ENCODE data around the gene CLDN9. TPM values are rescaled to one million over a fixed set of nuclear protein-coding genes. Genes with fewer than 3 reads are reported as not detected.

The CLDN9 gene, protein sequence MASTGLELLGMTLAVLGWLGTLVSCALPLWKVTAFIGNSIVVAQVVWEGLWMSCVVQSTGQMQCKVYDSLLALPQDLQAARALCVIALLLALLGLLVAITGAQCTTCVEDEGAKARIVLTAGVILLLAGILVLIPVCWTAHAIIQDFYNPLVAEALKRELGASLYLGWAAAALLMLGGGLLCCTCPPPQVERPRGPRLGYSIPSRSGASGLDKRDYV
- polyA plus RNA-seq (2013, experiment 1 of 2), result not detected
- polyA plus RNA-seq (2013, experiment 2 of 2), result not detected

DNA sequence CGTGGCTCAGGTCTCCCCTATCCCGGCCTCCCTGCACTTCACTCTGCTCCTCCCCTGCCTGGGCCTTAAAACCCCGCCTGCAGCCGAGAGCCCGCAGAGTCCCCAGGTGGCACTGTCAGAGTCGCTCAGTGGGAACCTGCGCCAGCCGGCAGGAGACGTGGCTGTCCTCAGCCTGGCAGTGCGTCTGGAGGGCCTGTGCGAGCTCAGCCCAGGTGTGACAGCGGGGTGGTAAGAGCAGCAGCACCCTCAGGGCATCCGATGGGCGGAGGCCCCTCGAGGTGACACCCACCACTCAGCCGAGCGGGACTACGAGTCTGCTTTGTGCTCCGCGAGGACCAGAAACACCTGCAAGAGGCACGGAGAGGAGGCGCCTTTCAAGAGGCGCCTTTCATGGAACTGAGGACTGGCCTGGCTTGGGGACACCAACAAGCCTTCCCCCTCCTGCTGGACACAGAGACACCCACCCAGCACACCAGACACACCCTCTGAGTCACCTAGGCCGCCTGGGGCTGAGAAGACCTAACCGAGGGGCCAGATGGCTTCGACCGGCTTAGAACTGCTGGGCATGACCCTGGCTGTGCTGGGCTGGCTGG, at the start of gene CLDN9:
Gene CLDN9 (plus strand): TSS at position 96 of the 593 bp plus-strand sequence. CDS start 440 bp downstream, at position 536.
- Histone ChIP-seq H3K4me3 (ENCODE audit: extremely low read depth, insufficient read depth, low read length, poor library complexity, severe bottlenecking) (no peak within 1 kb of the TSS), H3K27ac (ENCODE audit: low read depth, low read length, severe bottlenecking) (no peak within 1 kb of the TSS)
- WGBS, 2 experiments (ENCODE audit: insufficient coverage in 2 of 2), result 35 to 40% methylated on average over 25 to 26 of the region's 27 CpGs

DNA sequence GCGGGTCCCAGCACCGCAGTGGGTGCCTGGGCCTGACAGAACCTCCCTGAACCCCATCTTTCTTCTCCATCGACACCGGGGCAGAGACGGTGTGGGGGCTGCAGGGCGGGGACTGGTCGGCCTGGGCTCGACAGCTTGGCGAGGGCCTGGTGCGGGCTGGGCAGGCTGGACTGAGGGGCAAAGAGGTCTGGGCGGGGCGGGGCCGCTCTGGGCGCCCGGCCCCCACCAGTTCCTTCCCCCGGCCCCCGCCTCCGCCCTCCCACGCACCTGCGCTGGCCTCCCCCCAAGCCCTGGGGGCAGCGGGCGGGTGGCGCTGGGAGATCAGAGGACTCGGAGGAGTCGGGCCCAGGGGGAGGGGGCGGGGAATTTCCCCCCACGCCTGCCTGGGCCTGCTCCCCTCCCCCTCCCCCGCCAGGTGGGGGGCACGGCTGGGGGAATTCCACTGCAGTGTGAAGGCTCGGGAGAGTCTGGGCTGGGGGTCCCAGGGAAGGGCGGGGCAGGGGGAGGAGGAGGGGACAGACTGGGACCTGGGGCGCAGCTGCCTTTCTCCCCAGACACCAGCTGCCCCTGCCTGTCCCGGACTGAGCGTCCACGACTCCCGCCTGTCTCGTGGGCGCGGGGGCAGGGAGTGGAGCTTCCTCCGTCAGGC, 49.5 kb upstream of the CLDN9 start:
- WGBS, 2 experiments (ENCODE audit: insufficient coverage in 2 of 2), result 0 to 3% methylated on average over 11 of the region's 40 CpGs

More for the DNA sequence above, at the start of gene CLDN9:
- Histone ChIP-seq H3K36me3 (ENCODE audit: control insufficient read depth, insufficient read depth, low read length) (no peaks in the 10 kb centered on the region), H3K4me1 (ENCODE audit: control insufficient read depth, insufficient read depth, low read length, poor library complexity, severe bottlenecking) (peaks cover 31% of the 10 kb centered on the region), H3K9me3 (ENCODE audit: control insufficient read depth, low read length) (no peaks in the 10 kb centered on the region)

DNA sequence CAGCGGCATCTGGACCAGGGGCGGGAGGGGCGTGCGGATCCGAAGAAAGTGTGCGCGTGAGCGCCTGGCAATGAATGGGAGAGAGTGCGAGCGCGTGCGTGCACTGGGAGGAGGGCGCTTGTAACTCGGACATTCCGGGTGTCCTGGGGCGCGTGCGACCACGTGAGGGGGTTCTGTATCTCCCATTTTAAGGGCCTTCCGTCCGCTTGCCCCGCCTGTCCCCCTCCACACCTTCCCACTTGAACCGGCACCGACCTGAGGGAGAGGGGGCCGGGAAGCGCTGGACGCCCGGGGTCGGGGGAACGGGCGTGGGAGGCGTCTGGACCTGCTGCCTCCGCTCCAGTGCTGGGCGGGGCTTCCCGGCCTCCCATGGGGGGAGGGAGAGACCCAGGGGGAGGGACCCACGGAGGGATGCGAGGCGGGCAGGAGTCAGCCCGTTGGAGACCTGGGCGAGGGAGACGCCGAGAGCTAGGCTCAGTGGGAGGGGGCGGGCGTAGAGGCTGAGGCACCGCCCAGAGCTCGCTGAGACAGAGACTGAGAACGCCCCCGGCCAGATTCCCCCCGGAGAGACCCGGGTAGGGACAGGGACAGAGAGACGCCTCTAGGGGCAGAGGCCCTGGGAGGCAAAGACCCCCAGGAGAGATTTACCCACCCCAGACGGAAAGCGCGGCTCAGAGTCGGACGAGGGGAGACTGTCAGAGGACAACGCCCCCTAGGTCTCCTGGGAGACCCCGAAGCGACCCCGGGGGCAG, 48.8 kb upstream of the CLDN9 start, which contains the start of gene KREMEN2:
Gene KREMEN2 (plus strand): TSS at position 553 of the 752 bp plus-strand sequence. CDS start 246 bp downstream, outside the sequence.
- peak within 1 kb of the TSS; percentile 39 for H3K4me3 ChIP-seq (ENCODE audit: extremely low read depth, insufficient read depth, low read length, poor library complexity, severe bottlenecking)
- peaks cover 3% of the 10 kb centered on the region for H3K4me1 ChIP-seq (ENCODE audit: control insufficient read depth, insufficient read depth, low read length, poor library complexity, severe bottlenecking)
- H3K36me3 ChIP-seq (ENCODE audit: control insufficient read depth, insufficient read depth, low read length), result no peaks in the 10 kb centered on the region
- no peak within 1 kb of the TSS for H3K27ac ChIP-seq (ENCODE audit: low read depth, low read length, severe bottlenecking)
- H3K9me3 ChIP-seq (ENCODE audit: control insufficient read depth, low read length), result no peaks in the 10 kb centered on the region
- 0 to 1% methylated on average over 34 to 42 of the region's 60 CpGs for WGBS, 2 experiments (ENCODE audit: insufficient coverage in 2 of 2)

More for the DNA sequence above, 49.5 kb upstream of the CLDN9 start:
- peaks cover 3% of the 10 kb centered on the region for H3K4me1 ChIP-seq (ENCODE audit: control insufficient read depth, insufficient read depth, low read length, poor library complexity, severe bottlenecking)
- peak overlapping the region; percentile 39 for H3K4me3 ChIP-seq (ENCODE audit: extremely low read depth, insufficient read depth, low read length, poor library complexity, severe bottlenecking)
- no peaks in the 10 kb centered on the region for H3K36me3 ChIP-seq (ENCODE audit: control insufficient read depth, insufficient read depth, low read length)
- H3K9me3 ChIP-seq (ENCODE audit: control insufficient read depth, low read length), result no peaks in the 10 kb centered on the region
- H3K27ac ChIP-seq (ENCODE audit: low read depth, low read length, severe bottlenecking), result no peak overlapping the region

DNA sequence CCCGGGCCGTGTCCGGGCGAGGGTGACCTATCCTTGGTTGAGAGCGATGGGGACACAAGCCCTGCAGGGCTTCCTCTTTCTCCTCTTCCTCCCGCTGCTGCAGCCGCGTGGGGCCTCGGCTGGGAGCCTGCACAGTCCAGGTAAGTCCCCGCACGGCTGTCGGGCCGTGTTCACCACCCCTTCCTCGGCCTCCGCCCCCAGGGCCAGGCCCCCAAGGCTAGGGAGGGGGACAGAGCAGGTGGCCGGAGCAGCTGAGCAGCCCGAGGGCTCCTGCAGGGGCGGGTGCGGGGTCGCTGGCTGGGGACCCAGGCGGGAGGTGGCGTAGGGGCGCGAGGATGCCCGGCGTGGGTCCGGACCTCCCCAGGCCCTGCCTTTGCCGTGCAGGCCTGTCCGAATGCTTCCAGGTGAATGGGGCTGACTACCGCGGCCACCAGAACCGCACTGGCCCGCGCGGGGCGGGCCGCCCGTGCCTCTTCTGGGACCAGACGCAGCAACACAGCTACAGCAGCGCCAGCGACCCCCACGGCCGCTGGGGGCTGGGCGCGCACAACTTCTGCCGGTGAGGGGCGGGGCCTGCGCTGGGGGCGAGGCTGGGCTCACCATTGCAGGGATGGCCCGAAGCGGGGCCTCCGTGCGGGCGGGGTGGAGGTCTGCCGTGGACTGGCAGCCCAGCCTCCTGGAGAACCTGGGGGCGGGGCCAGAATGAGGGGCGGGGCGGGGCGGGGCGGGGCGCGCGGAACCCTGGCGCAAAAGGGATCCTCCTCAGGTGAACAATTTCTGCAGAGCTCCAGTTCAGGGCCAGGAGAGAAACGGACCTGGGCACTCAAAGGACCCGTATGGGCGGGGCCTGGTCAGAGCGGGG, 48.0 kb upstream of the CLDN9 start:
- no peaks in the 10 kb centered on the region for H3K9me3 ChIP-seq (ENCODE audit: control insufficient read depth, low read length)
- no peak overlapping the region for H3K27ac ChIP-seq (ENCODE audit: low read depth, low read length, severe bottlenecking)
- peaks cover 3% of the 10 kb centered on the region for H3K4me1 ChIP-seq (ENCODE audit: control insufficient read depth, insufficient read depth, low read length, poor library complexity, severe bottlenecking)
- no peaks in the 10 kb centered on the region for H3K36me3 ChIP-seq (ENCODE audit: control insufficient read depth, insufficient read depth, low read length)
- peak overlapping the region; percentile 39 for H3K4me3 ChIP-seq (ENCODE audit: extremely low read depth, insufficient read depth, low read length, poor library complexity, severe bottlenecking)
- 1% methylated on average over 43 to 67 of the region's 68 CpGs for WGBS, 2 experiments (ENCODE audit: insufficient coverage in 2 of 2)

DNA sequence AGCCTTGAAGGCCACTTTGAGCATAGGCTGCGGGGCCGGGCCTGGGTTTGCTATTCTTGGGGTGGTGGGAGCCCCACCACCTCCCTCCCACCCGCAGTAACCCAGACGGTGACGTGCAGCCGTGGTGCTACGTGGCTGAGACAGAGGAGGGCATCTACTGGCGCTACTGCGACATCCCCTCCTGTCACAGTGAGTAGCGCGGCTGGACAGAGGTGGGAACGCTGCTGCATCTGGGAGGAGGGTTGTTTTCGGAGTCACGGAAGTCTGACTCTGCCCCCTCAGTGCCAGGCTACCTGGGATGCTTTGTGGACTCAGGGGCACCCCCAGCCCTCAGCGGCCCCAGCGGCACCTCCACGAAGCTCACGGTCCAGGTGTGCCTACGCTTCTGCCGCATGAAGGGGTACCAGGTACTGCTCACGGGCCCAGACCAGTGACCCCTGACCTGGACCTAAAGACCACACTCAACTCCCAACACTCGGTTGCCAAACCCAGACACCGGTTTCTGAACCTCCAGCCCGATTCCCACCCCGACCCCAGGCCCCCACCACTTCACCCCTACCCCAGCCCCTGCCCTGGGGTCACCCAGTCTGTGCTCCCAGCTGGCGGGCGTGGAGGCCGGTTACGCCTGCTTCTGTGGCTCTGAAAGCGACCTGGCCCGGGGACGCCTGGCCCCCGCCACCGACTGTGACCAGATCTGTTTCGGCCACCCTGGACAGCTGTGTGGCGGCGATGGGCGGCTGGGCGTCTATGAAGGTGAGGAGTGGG, 46.5 kb upstream of the CLDN9 start:
- WGBS, 2 experiments (ENCODE audit: insufficient coverage in 2 of 2), result 93 to 99% methylated on average over 28 to 29 of the region's 39 CpGs

DNA sequence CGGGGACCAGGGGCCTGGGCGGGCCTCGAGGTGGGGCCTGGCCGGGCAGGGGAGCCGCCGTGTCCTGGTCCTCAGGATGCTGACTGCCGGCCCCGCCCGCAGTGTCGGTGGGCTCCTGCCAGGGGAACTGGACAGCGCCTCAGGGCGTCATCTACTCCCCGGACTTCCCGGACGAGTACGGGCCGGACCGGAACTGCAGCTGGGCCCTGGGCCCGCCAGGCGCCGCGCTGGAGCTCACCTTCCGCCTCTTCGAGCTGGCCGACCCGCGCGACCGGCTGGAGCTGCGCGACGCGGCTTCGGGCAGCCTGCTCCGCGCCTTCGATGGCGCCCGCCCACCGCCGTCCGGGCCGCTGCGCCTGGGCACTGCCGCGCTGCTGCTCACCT, 45.9 kb upstream of the CLDN9 start:
- Histone ChIP-seq H3K36me3 (ENCODE audit: control insufficient read depth, insufficient read depth, low read length) (no peaks in the 10 kb centered on the region), H3K27ac (ENCODE audit: low read depth, low read length, severe bottlenecking) (no peak overlapping the region), H3K9me3 (ENCODE audit: control insufficient read depth, low read length) (no peaks in the 10 kb centered on the region), H3K4me3 (ENCODE audit: extremely low read depth, insufficient read depth, low read length, poor library complexity, severe bottlenecking) (no peak overlapping the region), H3K4me1 (ENCODE audit: control insufficient read depth, insufficient read depth, low read length, poor library complexity, severe bottlenecking) (peaks cover 3% of the 10 kb centered on the region)
- whole genome bisulfite sequencing, 2 experiments (ENCODE audit: insufficient coverage in 2 of 2), result 85 to 96% methylated on average over 39 to 46 of the region's 46 CpGs

More for the DNA sequence above, 46.5 kb upstream of the CLDN9 start:
- Histone ChIP-seq H3K4me3 (ENCODE audit: extremely low read depth, insufficient read depth, low read length, poor library complexity, severe bottlenecking) (no peak overlapping the region), H3K27ac (ENCODE audit: low read depth, low read length, severe bottlenecking) (no peak overlapping the region), H3K4me1 (ENCODE audit: control insufficient read depth, insufficient read depth, low read length, poor library complexity, severe bottlenecking) (peaks cover 3% of the 10 kb centered on the region), H3K36me3 (ENCODE audit: control insufficient read depth, insufficient read depth, low read length) (no peaks in the 10 kb centered on the region), H3K9me3 (ENCODE audit: control insufficient read depth, low read length) (no peaks in the 10 kb centered on the region)

DNA sequence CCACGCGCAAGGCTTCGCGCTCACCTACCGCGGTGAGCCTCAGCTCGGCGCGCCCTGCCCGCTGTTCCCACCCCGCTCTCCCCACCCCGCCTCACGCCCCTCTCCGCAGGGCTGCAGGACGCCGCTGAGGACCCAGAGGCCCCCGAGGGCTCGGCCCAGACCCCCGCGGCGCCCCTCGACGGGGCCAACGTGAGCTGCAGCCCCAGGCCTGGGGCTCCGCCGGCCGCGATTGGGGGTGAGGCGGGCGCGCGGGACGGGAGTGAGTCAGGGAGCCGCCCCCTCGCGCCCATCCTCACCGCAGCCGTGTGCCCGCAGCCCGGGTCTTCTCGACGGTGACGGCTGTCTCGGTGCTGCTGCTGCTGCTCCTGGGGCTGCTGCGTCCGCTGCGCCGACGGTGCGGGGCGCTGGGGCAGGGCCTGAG, 45.5 kb upstream of the CLDN9 start:
- H3K4me3 ChIP-seq (ENCODE audit: extremely low read depth, insufficient read depth, low read length, poor library complexity, severe bottlenecking), result no peak overlapping the region
- 93 to 96% methylated on average over 36 to 46 of the region's 51 CpGs for WGBS, 2 experiments (ENCODE audit: insufficient coverage in 2 of 2)
- peaks cover under 1% of the 10 kb centered on the region for H3K36me3 ChIP-seq (ENCODE audit: control insufficient read depth, insufficient read depth, low read length)
- H3K9me3 ChIP-seq (ENCODE audit: control insufficient read depth, low read length), result no peaks in the 10 kb centered on the region
- no peak overlapping the region for H3K27ac ChIP-seq (ENCODE audit: low read depth, low read length, severe bottlenecking)
- peaks cover 3% of the 10 kb centered on the region for H3K4me1 ChIP-seq (ENCODE audit: control insufficient read depth, insufficient read depth, low read length, poor library complexity, severe bottlenecking)

DNA sequence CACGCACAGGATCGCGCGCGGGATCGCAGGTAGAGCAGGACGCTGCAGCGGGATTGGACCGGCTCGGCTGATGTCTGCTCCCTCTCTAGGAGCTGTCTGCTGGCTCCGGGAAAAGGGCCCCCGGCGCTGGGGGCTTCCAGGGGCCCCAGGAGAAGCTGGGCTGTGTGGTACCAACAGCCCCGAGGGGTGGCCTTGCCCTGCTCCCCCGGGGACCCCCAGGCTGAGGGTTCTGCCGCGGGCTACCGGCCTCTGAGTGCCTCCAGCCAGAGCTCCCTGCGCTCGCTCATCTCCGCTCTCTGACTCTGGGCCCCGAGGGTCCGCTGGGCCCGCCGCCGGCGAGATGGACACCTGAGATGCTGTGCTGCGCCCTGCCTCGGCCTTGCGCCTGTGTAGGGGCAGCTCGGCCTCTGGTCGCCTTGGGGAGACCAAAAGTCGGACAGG, 45.0 kb upstream of the CLDN9 start:
- WGBS, 2 experiments (ENCODE audit: insufficient coverage in 2 of 2), result 96% methylated on average over 32 to 33 of the region's 33 CpGs
- Histone ChIP-seq H3K27ac (ENCODE audit: low read depth, low read length, severe bottlenecking) (no peak overlapping the region), H3K9me3 (ENCODE audit: control insufficient read depth, low read length) (no peaks in the 10 kb centered on the region), H3K36me3 (ENCODE audit: control insufficient read depth, insufficient read depth, low read length) (peaks cover 6% of the 10 kb centered on the region), H3K4me1 (ENCODE audit: control insufficient read depth, insufficient read depth, low read length, poor library complexity, severe bottlenecking) (peaks cover under 1% of the 10 kb centered on the region), H3K4me3 (ENCODE audit: extremely low read depth, insufficient read depth, low read length, poor library complexity, severe bottlenecking) (no peak overlapping the region)

DNA sequence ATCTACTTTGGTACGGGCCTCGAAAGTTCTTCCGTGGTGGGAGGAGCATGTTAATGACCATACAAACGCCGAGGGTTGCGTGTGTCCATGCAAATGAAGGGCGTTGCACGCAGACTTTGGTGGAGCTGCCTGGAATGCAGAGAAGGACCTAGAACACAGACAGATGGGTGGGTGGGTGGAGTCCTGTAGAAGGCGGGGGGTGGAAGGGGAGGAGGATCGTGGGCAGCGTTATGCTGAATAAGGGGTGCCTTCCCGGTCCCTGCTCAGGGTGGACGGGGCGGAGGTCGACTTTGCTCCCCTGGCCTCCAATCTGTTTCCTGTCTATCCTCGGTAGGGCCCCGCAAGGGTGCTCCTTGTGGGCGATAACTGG, 44.4 kb upstream of the CLDN9 start:
- Histone ChIP-seq H3K36me3 (ENCODE audit: control insufficient read depth, insufficient read depth, low read length) (peaks cover 10% of the 10 kb centered on the region), H3K27ac (ENCODE audit: low read depth, low read length, severe bottlenecking) (no peak overlapping the region), H3K9me3 (ENCODE audit: control insufficient read depth, low read length) (no peaks in the 10 kb centered on the region), H3K4me3 (ENCODE audit: extremely low read depth, insufficient read depth, low read length, poor library complexity, severe bottlenecking) (peak overlapping the region; percentile 64), H3K4me1 (ENCODE audit: control insufficient read depth, insufficient read depth, low read length, poor library complexity, severe bottlenecking) (no peaks in the 10 kb centered on the region)
- 51 to 54% methylated on average over 18 of the region's 18 CpGs for WGBS, 2 experiments (ENCODE audit: insufficient coverage in 2 of 2)

Measured in mesodermal cell (in vitro differentiated cells).